NCI-H524 (cell line): ENCODE data around the gene PJA1.

Experiments used
- DNase-seq, 2 experiments: peaks; one replicate each; lab custom pipeline; 2025; lab: John Stamatoyannopoulos, UW

The PJA1 gene

DNA sequence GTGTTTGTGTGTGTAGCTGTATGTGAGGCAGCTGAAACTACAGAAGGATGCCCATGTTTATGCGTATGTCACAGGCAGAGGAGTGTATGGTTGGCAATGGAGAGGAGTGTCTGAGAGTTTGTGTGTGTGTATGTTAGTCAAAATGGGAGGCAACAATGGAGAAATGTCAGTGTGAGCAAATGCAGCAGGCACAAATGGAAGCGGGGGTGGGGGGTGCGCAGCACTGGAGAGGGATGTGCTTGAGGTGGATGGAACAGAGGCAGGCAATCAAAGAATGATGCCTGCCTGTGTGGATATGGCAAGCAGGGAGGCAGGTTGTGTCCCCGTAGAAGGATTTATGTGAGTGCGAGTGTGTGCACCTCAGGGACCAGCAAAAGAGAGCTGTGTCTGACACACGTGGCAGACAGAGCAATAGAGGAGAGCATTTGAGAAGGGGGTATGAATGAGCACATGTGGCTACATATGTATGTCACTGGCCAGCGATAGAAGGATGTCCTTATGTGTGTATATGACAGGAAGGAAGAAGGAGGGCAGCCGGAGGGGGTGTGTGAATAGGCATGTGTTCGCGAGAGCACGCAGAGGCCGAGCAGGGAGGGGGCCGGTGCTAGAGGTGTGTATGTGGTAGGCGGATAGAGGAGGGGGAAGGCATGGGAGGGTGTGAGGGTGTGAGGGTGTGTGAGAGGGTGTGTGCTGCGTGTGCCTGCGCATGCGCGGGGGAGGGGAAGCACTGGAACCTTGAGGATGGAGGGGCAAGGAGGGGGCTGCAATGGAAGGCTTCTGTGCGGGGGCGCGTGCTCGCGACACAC lies 1.1 kb downstream of the PJA1 start:
- DNase-seq: peak; percentile 17 to 56

- DNase-seq: no peak
Observed at GRCh38 chrX:69162361-69162865, 2.8 kb downstream of the PJA1 start.

- DNase-seq: no peak
Observed at GRCh38 chrX:69161786-69162349, 3.4 kb downstream of the PJA1 start.

GRCh38 chrX:69161371-69161770 lies 3.9 kb downstream of the PJA1 start:
- peak in 1 of 2 experiments; percentile 67 for DNase-seq

DNA sequence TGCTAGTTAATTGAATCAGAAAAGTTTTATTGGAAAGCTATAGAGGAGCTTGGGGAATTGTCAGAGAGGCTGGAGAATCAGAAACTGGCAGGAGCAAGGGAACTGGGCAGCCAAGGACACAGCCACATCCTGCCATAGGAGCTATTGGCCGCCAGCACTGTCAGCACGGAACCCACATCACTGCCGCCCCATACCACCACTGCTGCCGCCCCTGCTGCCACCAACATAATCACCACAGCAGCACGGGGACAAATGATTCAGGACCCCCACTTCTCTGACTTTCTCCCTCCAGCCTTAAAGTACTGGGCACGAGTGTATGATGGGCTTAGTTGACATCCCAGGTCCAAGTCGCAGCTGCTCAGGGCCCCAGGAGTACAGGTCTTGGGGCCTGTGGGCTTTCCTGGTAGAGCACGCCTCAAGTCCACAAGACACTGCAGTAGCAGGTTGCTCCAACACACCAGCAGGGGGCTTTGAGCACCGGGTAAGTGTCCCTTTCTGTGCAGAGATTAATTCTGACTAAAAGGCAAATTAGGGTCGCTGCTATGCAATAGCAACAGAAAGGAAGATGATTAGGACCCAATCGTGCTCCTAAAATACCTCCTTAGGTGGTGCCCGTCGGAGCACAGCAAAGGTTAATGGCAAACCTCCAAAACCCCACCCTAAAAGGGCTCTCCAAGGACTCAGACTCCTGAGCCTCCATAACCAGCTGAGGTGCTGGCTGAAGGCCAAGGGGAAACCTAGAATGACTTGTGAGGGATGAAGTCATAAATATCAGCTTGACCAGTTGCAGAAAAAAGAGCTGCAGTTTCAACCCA lies 6.9 kb downstream of the PJA1 start:
- peak; percentile 84 to 86 for DNase-seq

DNA sequence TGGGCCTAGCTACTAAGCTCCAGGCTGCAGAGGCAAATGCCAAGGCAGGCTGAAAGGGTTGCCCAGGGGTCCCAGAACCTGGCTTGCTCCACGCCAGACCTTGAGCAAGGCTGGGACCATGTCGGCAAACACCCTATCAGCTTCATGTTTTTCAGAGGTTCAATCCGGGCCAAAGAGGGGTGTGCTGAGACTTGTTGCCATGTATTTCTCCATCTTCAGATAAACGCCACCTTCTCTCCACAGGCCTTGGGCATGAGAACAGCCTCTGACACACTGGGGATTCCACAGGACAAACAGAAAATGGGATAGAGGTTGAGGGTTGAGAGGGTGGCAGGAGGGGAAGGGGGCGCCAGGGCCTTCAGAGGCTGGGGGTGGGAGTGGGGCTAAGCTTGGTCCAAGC lies 8.6 kb downstream of the PJA1 start:
- no peak for DNase-seq

GRCh38 chrX:69155786-69156520 lies 9.3 kb downstream of the PJA1 start:
- DNase-seq: no peak

DNA sequence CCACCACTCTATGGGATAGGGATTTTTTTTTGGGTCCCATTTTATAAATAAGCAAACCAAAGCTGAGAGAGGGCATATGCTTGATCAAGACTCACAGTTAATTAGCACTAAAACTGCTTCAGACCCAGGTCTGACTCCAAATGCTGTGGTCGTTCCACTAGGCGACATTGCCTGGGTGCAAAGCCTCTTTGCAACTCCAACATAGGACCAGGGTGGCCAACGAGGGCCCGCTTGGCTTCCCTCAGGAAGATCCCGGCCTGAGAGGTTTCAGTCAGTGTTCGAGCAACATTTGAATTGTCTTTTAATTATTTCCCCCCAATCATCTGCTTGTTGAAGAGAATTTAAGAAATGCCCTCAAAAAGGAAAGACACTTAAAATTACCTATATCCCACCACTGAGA lies 11.2 kb downstream of the PJA1 start:
- no peak for DNase-seq

DNA sequence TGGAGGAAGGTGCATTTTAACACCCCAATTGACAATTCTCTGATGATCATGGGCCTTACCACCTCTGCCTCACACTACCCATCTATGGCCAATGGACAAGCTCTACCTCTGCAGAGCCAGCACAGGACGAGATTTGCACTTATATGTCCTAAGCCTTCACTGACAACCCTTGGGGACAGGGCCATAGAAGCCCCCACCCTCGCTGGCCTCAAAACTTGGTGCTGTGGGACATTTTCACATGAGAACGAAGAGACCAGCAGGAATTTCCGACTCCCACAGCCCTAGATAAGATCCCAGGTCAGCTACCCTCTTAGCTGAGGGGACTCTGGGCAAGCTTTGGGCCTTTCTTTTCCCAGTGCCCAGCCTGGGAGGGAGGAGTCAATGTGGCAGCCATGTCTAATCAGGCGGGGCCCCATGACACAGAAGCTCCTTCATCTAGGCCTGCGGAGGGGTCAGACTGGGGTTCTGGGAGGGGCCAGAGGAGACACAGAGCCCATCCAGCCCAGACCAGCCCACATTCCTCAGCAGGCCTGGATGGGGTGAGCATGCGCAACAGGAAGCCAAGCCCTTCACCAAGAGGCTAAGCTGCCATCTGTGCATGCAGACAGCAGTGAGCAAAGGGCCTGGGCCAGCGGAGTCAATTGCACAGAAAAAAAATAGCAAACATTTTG lies 12.1 kb downstream of the PJA1 start:
- peak; percentile 32 to 72 for DNase-seq

GRCh38 chrX:69152417-69152841 lies 12.8 kb downstream of the PJA1 start:
- no peak for DNase-seq

- DNase-seq: no peak
Observed at GRCh38 chrX:69151866-69152284, 13.4 kb downstream of the PJA1 start.

- no peak for DNase-seq
Observed at GRCh38 chrX:69150281-69150960, 14.8 kb downstream of the PJA1 start.

- no peak for DNase-seq
Observed at GRCh38 chrX:69149466-69150280, 15.6 kb downstream of the PJA1 start.

- DNase-seq: no peak
Observed at GRCh38 chrX:69148946-69149345, 16.3 kb downstream of the PJA1 start.

- no peak for DNase-seq
Observed at GRCh38 chrX:69146739-69147138, 18.5 kb downstream of the PJA1 start.

DNA sequence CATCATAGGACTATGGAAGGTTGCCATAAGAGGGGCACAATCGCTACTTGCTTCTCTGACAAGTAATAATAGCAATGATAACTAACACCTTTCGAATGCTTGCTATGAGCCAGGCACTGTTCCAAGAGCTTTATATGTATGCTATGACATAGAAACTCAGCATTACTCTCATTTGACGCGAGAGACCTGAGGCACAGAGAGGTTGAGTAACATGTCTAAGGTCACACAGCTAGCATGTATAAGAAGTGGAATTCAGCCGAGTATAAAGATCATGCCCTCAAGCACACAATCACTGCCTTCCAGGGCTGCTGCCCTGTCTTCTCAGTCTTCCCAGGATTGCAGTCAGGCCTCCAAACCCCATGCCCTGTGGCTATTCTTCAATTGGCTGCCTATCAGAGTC lies 19.5 kb downstream of the PJA1 start:
- no peak for DNase-seq

GRCh38 chrX:69144838-69145680 lies 20.2 kb downstream of the PJA1 start:
- DNase-seq: no peak

DNA sequence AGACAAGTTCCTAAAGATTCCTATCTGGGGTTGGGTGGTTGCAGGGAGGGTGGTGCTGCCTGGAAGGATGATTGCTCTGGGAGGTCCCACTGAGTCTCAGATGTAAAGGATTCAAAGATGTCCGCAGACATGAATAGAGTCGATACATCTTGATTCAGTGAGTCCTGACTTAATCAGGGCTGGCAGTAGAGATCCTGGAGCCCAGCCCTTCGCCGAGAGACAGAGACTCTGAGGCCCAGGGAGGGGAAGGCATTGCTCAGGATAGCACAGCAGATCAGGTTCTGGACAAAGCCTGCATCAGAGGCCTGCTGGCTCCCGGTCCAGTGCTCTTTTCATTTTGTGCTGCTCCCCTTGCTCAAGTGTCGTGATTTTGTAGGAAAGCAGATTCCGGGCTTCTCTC lies 21.7 kb downstream of the PJA1 start:
- no peak for DNase-seq
